Measurements from ENCODE around the gene ARHGAP12.

ARHGAP12 gene

GRCh38 chr10:31757831-31758230 lies 170.8 kb downstream of the ARHGAP12 start:
- H3K4me3 ChIP-seq (ENCODE audit: control insufficient read depth, low read depth, low read length), result no peak overlapping the region
- TF ChIP-seq, protein P1, sequence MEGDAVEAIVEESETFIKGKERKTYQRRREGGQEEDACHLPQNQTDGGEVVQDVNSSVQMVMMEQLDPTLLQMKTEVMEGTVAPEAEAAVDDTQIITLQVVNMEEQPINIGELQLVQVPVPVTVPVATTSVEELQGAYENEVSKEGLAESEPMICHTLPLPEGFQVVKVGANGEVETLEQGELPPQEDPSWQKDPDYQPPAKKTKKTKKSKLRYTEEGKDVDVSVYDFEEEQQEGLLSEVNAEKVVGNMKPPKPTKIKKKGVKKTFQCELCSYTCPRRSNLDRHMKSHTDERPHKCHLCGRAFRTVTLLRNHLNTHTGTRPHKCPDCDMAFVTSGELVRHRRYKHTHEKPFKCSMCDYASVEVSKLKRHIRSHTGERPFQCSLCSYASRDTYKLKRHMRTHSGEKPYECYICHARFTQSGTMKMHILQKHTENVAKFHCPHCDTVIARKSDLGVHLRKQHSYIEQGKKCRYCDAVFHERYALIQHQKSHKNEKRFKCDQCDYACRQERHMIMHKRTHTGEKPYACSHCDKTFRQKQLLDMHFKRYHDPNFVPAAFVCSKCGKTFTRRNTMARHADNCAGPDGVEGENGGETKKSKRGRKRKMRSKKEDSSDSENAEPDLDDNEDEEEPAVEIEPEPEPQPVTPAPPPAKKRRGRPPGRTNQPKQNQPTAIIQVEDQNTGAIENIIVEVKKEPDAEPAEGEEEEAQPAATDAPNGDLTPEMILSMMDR (IDR thresholded peaks at IDR 0.05; ENCODE audit: control insufficient read depth, insufficient read depth, low read depth, low read length, missing control alignments), result no peak
- no peak for DNase-seq (ENCODE audit: low read depth)

DNA sequence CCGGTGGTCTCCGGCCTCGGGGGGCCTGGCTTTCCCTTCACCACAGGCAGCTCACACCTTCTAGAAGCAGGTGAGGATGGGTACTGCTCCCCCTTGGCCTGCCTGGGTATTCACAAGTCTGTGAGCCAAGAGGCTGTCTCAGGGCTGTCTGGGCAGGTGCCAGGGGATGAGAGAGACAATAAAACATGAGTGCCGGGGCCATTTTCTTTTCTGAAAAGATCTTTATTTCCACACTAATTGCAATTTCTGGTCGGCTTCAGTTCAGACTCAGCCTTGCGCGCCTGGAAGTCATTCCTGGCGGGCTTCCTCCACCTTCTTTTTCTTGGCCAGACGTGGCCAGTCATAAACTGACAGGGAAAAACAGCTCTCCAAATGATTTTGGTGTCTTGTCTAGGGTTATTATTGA lies 171.2 kb downstream of the ARHGAP12 start:
- DNase-seq (ENCODE audit: low read depth), result no peak
- H3K4me3 ChIP-seq (ENCODE audit: control insufficient read depth, low read depth, low read length), result no peak overlapping the region
- TF ChIP-seq, protein P1 (IDR thresholded peaks at IDR 0.05; ENCODE audit: control insufficient read depth, insufficient read depth, low read depth, low read length, missing control alignments), result no peak

DNA sequence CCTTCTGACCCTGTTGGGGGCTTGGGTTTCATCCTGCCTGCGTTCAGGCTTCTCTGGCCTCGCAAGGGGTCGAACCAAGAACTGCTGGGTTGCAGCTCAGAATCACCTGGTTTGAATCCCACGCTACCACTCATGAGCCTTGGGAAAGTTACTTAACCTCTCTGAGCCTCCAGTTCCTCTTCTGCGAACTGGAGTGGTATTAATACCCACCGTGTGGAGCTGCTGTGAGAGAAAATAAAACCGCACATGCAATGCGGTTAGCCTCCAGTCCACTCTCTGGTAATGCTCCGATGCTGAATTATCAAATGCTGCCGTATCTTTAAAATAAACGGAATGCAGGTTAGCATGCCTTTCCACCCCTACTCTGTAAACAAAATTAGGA lies 171.9 kb downstream of the ARHGAP12 start:
- TF ChIP-seq, protein P1 (IDR thresholded peaks at IDR 0.05; ENCODE audit: control insufficient read depth, insufficient read depth, low read depth, low read length, missing control alignments), result no peak
- no peak for DNase-seq (ENCODE audit: low read depth)
- H3K4me3 ChIP-seq (ENCODE audit: control insufficient read depth, low read depth, low read length), result no peak overlapping the region

DNA sequence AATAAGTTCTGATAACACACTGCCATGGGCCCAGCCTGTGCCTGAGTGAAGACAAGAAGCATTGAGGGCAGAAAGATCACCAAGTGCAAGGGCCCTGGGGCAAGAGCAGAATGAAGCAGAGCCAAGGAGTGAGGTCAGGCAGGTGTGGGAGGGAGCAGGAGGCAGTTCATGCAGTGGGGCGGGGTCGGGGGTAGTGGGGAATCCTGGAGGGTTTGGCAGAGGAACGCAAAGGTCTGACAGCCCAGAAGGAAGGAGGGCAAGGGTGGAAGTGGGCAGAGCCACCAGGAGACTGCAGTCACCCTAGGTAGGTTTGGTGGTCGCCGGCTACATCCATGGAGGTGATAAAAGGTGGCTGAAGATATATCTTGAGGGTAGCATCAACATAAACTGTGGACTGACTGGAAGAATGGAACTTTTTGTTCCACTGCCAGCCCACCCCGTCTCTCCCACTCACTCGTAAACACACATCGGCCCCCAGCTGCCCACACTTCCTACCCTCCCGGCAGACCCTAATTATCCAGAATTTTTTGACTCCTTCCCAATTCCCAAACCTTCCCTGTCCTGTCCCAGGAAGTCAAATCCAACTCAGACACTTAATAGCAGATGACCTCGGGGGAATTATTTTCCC lies 172.4 kb downstream of the ARHGAP12 start:
- TF ChIP-seq, protein P1 (IDR thresholded peaks at IDR 0.05; ENCODE audit: control insufficient read depth, insufficient read depth, low read depth, low read length, missing control alignments), result no peak
- DNase-seq (ENCODE audit: low read depth), result no peak

More for the DNA sequence above, 172.4 kb downstream of the ARHGAP12 start:
- no peak overlapping the region for H3K4me3 ChIP-seq (ENCODE audit: control insufficient read depth, low read depth, low read length)
